Neural cell (in vitro differentiated cells): ENCODE results near the gene IL1R2. TPM values are rescaled to one million over a fixed set of nuclear protein-coding genes. Genes with fewer than 3 reads are reported as not detected.

Experiments used
- H2AFZ ChIP-seq: fragments of 200-600, 300-800 bp; sonication (generic), shearing (Covaris generic); 2 replicates; pipeline ENCODE4 v1.6.0; 2014; ENCODE audit warnings: low read depth, mild to moderate bottlenecking, antibody characterized with exemption, low read length, moderate library complexity
- H3F3A ChIP-seq: fragments of 200-600 bp; shearing (Covaris generic); 2 replicates; pipeline ENCODE4 v1.6.1; 2016; ENCODE audit warnings: mild to moderate bottlenecking, moderate library complexity, mixed read lengths, antibody characterized with exemption, low read length; ENCODE audit not compliant: insufficient read depth, poor library complexity, severe bottlenecking
- H3K27ac ChIP-seq: fragments of 200-600, 300-800 bp; sonication (generic), shearing (Covaris generic); 2 replicates; pipeline ENCODE4 v1.5.1; 2014; ENCODE audit warnings: mild to moderate bottlenecking, low read length, moderate library complexity
- H3K27me3 ChIP-seq: fragments of 300-800, 200-600 bp; sonication (generic), shearing (Covaris generic); 2 replicates; pipeline ENCODE4 v1.6.0; 2014; ENCODE audit warnings: mild to moderate bottlenecking, low read depth, low read length, moderate library complexity; ENCODE audit not compliant: insufficient read depth
- H3K36me3 ChIP-seq: fragments of 300-800, 200-600 bp; sonication (generic), shearing (Covaris generic); 2 replicates; pipeline ENCODE4 v1.5.1; 2014; ENCODE audit warnings: mild to moderate bottlenecking, antibody characterized with exemption, low read length, moderate library complexity; ENCODE audit not compliant: insufficient read depth
- H3K4me2 ChIP-seq: fragments of 300-800, 200-600 bp; sonication (generic), shearing (Covaris generic); 2 replicates; pipeline ENCODE4 v1.6.0; 2014; ENCODE audit warnings: mild to moderate bottlenecking, low read length
- H3K4me3 ChIP-seq: fragments of 300-800, 200-600 bp; sonication (generic), shearing (Covaris generic); 2 replicates; pipeline ENCODE4 v1.5.1; 2014; ENCODE audit warnings: mild to moderate bottlenecking, low read length, moderate library complexity
- H3K79me2 ChIP-seq: fragments of 200-600 bp; shearing (Covaris generic); replicated peaks from 2 replicates; pipeline ENCODE4 v1.6.0; 2014; ENCODE audit warnings: mild to moderate bottlenecking, low read length, moderate library complexity; ENCODE audit not compliant: insufficient read depth
- H3K9ac ChIP-seq: fragments of 300-800, 200-600 bp; sonication (generic), shearing (Covaris generic); 2 replicates; pipeline ENCODE4 v1.6.1; 2016; ENCODE audit warnings: mild to moderate bottlenecking, low read length, mixed read lengths
- H3K9me2 ChIP-seq: fragments of 200-600 bp; shearing (Covaris generic); 2 replicates; pipeline ENCODE4 v1.6.1; 2016; ENCODE audit warnings: mild to moderate bottlenecking, low read length, mixed read lengths; ENCODE audit not compliant: insufficient read depth
- H3K9me3 ChIP-seq: fragments of 200-600, 300-800 bp; sonication (generic), shearing (Covaris generic); 2 replicates; pipeline ENCODE4 v1.6.1; 2016; ENCODE audit warnings: mild to moderate bottlenecking, mixed run types, low read length, moderate library complexity, mixed read lengths
- H4K20me1 ChIP-seq: fragments of 200-600 bp; shearing (Covaris generic); 2 replicates; pipeline ENCODE4 v1.6.1; 2016; ENCODE audit warnings: mild to moderate bottlenecking, mixed run types; ENCODE audit not compliant: insufficient read depth
- CTCF ChIP-seq: fragments of 450-650 bp; IDR thresholded peaks from 2 replicates; pipeline ENCODE4 v1.5.1; 2014; ENCODE audit warnings: antibody characterized with exemption, mild to moderate bottlenecking, moderate library complexity; ENCODE audit not compliant: poor library complexity, severe bottlenecking
- EP300 ChIP-seq: fragments of 450-650 bp; conservative IDR thresholded peaks from 2 replicates; pipeline ENCODE4 v1.6.1; 2014; ENCODE audit warnings: antibody characterized with exemption, mild to moderate bottlenecking, moderate library complexity; ENCODE audit not compliant: poor library complexity, severe bottlenecking
- EZH2 ChIP-seq: fragments of 200-600, 300-800 bp; shearing (Covaris generic), sonication (generic); IDR thresholded peaks from 2 replicates; pipeline ENCODE4 v1.6.1; 2014; ENCODE audit warnings: antibody characterized with exemption, low read length, borderline replicate concordance, mild to moderate bottlenecking; ENCODE audit not compliant: insufficient read depth, poor library complexity, severe bottlenecking
- MXI1 ChIP-seq: fragments of 450-650 bp; conservative IDR thresholded peaks from 2 replicates; pipeline ENCODE4 v1.6.1; 2014; ENCODE audit warnings: antibody characterized with exemption, mild to moderate bottlenecking; ENCODE audit not compliant: poor library complexity, severe bottlenecking
- POLR2AphosphoS5 ChIP-seq: IDR thresholded peaks from 2 replicates; pipeline ENCODE4 v1.6.1; 2012
- RAD21 ChIP-seq: fragments of 450-650 bp; conservative IDR thresholded peaks from 2 replicates; pipeline ENCODE4 v1.6.1; 2014; ENCODE audit warnings: antibody characterized with exemption, mild to moderate bottlenecking, moderate library complexity
- REST ChIP-seq: IDR thresholded peaks from 2 replicates; pipeline ENCODE4 v1.6.1; 2012; ENCODE audit warnings: borderline replicate concordance
- SMC3 ChIP-seq: fragments of 450-650 bp; conservative IDR thresholded peaks from 2 replicates; pipeline ENCODE4 v1.6.1; 2014; ENCODE audit warnings: antibody characterized with exemption, mild to moderate bottlenecking, moderate library complexity; ENCODE audit not compliant: poor library complexity
- TAF1 ChIP-seq: IDR thresholded peaks from 2 replicates; pipeline ENCODE4 v1.6.1; 2012; ENCODE audit warnings: low read depth
- polyA plus RNA-seq: library from polyadenylated mRNA; depleted of rRNA; stranded (reverse); fragments of >200 nt; gene quantifications from 2 replicates; pipeline ENCODE4 v1.2.3, GENCODE V29; 2014

The IL1R2 gene
- polyA plus RNA-seq, 1 donor from 2014 or later, result not detected

- no peak overlapping the region for H2AFZ ChIP-seq
Observed at GRCh38 chr2:102034683-102035548, 43.2 kb downstream of the IL1R2 start.

GRCh38 chr2:102037681-102038080 is 45.9 kb downstream of the IL1R2 start:
- Histone ChIP-seq H3K9ac (no peak overlapping the region), H3K4me3 (no peak overlapping the region), H3K36me3 (no peaks in the 10 kb centered on the region), H4K20me1 (no peaks in the 10 kb centered on the region), H3F3A (no peaks in the 10 kb centered on the region), H3K4me2 (no peak overlapping the region), H2AFZ (no peak overlapping the region), H3K79me2 (no peaks in the 10 kb centered on the region), H3K27ac (no peak overlapping the region), H3K27me3 (no peaks in the 10 kb centered on the region), H3K9me2 (no peaks in the 10 kb centered on the region), H3K9me3 (no peaks in the 10 kb centered on the region)
- TF ChIP-seq POLR2AphosphoS5 (no peak), REST (no peak), RAD21 (no peak), TAF1 (no peak), EZH2 (no peak), SMC3 (no peak), MXI1 (no peak)

More at GRCh38 chr2:102034683-102035548, 43.2 kb downstream of the IL1R2 start:
- H3K27ac ChIP-seq, result no peak overlapping the region
- H3K36me3 ChIP-seq, result no peaks in the 10 kb centered on the region
- no peak overlapping the region for H3K4me2 ChIP-seq
- H3K9me2 ChIP-seq, result no peaks in the 10 kb centered on the region
- no peak overlapping the region for H3K4me3 ChIP-seq
- H4K20me1 ChIP-seq, result no peaks in the 10 kb centered on the region
- no peaks in the 10 kb centered on the region for H3K27me3 ChIP-seq
- H3K9ac ChIP-seq, result no peak overlapping the region
- no peaks in the 10 kb centered on the region for H3F3A ChIP-seq
- no peaks in the 10 kb centered on the region for H3K79me2 ChIP-seq
- H3K9me3 ChIP-seq, result no peaks in the 10 kb centered on the region
- TF ChIP-seq CTCF, result no peak
- no peak for TF ChIP-seq POLR2AphosphoS5
- no peak for TF ChIP-seq EZH2
- TF ChIP-seq MXI1, result no peak
- no peak for TF ChIP-seq EP300
- TF ChIP-seq REST, result no peak
- no peak for TF ChIP-seq RAD21
- TF ChIP-seq TAF1, result no peak
